K562 (cell line): ENCODE measurements around the gene NIFK. TPM values are rescaled to one million over a fixed set of nuclear protein-coding genes. Genes with fewer than 3 reads are reported as not detected.

Source experiments
- CBFB ChIP-seq: sonication (generic); formaldehyde crosslinking; IDR thresholded peaks from 2 replicates; pipeline ENCODE4 v1.4.0; 2020; ENCODE audit warnings: mild to moderate bottlenecking, missing genetic modification reagents
- DDX20 ChIP-seq: fragments of 450-650 bp; IDR thresholded peaks from 2 replicates; pipeline ENCODE4 v1.6.1; 2016; ENCODE audit warnings: missing genetic modification characterization, low read depth, mild to moderate bottlenecking, missing compliant biosample characterization, moderate library complexity
- ETV5 ChIP-seq: sonication (generic); formaldehyde crosslinking; IDR thresholded peaks from 2 replicates; pipeline ENCODE4 v1.4.0; 2020; ENCODE audit warnings: low read depth, mild to moderate bottlenecking, missing genetic modification reagents
- FOS ChIP-seq: IDR thresholded peaks from 3 replicates; pipeline ENCODE4 v1.6.1; 2011; ENCODE audit not compliant: insufficient read length; ENCODE audit errors: extremely low read depth
- HIVEP1 ChIP-seq: fragments of 250-450 bp; sonication (Bioruptor Pico); IDR thresholded peaks from 2 replicates; pipeline ENCODE4 v1.4.0; 2020; ENCODE audit warnings: mild to moderate bottlenecking
- MCM5 ChIP-seq: fragments of 450-650 bp; IDR thresholded peaks from 2 replicates; pipeline ENCODE4 v1.6.1; 2016; ENCODE audit warnings: low read depth
- SP1 ChIP-seq: sonication (generic); formaldehyde crosslinking; IDR thresholded peaks from 2 replicates; pipeline ENCODE4 v1.8.1; 2022; ENCODE audit warnings: mild to moderate bottlenecking, missing genetic modification reagents
- TAF9B ChIP-seq: fragments of 450-650 bp; IDR thresholded peaks from 2 replicates; pipeline ENCODE4 v1.6.1; 2018; ENCODE audit warnings: mild to moderate bottlenecking; ENCODE audit not compliant: partially characterized antibody
- ZFP1 ChIP-seq: fragments of 450-650 bp; formaldehyde crosslinking; IDR thresholded peaks from 2 replicates; pipeline ENCODE4 v1.4.0; 2020; ENCODE audit warnings: mild to moderate bottlenecking, mixed read lengths
- ZKSCAN3 ChIP-seq: fragments of 250-450 bp; sonication (Bioruptor Pico); IDR thresholded peaks from 2 replicates; pipeline ENCODE4 v1.4.0; 2020
- ZNF263 ChIP-seq: sonication (generic); formaldehyde crosslinking; IDR thresholded peaks from 2 replicates; pipeline ENCODE4 v1.8.0; 2022; ENCODE audit warnings: mild to moderate bottlenecking, missing genetic modification reagents, borderline replicate concordance
- ZNF3 ChIP-seq: fragments of 250-450 bp; sonication (Bioruptor Pico); IDR thresholded peaks from 2 replicates; pipeline ENCODE4 v1.5.0; 2021; ENCODE audit warnings: mild to moderate bottlenecking, moderate library complexity
- ZNF583 ChIP-seq: fragments of 250-450 bp; sonication (Bioruptor Pico); IDR thresholded peaks from 2 replicates; pipeline ENCODE4 v1.4.0; 2020
- ZNF644 ChIP-seq: fragments of 200-800 bp; sonication (Bioruptor generic); IDR thresholded peaks from 2 replicates; pipeline ENCODE4 v1.6.1; 2016; ENCODE audit warnings: low read depth, missing genetic modification characterization, missing compliant biosample characterization
- polyA plus RNA-seq, 8 experiments: library from polyadenylated mRNA; depleted of rRNA in 4 of 8; stranded (reverse) in 5 of 8; unstranded in 3 of 8; fragments of >200 nt; fragmentation: Nextera tagmentation in 2 of 8; fragmentation: Illumina TruSeq in 1 of 8; extraction: Ambion mirVana in 2 of 8; extraction: Trizol in 1 of 8; gene quantifications; 2 replicates each; pipeline versions ENCODE4 v1.2.1 to v1.2.3, GENCODE V29; 2011 to 2014; ENCODE audit warnings: inconsistent platforms in 1 of 8, missing spikeins in 1 of 8
- total RNA-seq, 7 experiments: library from RNA; depleted of rRNA in 6 of 7; stranded (reverse); fragments of >200 nt in 6 of 7; fragmentation: Illumina TruSeq in 2 of 7; extraction: Trizol in 2 of 7; gene quantifications; 2 replicates each; pipeline versions ENCODE4 v1.2.1 to v1.2.3, GENCODE V29; 2011 to 2021; ENCODE audit warnings: low replicate concordance in 1 of 7
- TF ChIP-seq, protein P1 (sequence below): sonication (generic); formaldehyde crosslinking; IDR thresholded peaks from 2 replicates; pipeline ENCODE4 v1.8.0; 2022; ENCODE audit warnings: missing genetic modification reagents, mild to moderate bottlenecking, borderline replicate concordance
- TF ChIP-seq, protein P2 (sequence below): fragments of 450-650 bp; IDR thresholded peaks from 2 replicates; pipeline ENCODE4 v1.7.1; 2018; ENCODE audit warnings: mild to moderate bottlenecking, low read depth; ENCODE audit not compliant: partially characterized antibody
- TF ChIP-seq, protein P3 (sequence below): sonication (generic); formaldehyde crosslinking; IDR thresholded peaks from 2 replicates; pipeline ENCODE4 v1.9.0; 2022; ENCODE audit warnings: mild to moderate bottlenecking, missing genetic modification reagents
- TF ChIP-seq, protein P4 (sequence below): fragments of 450-650 bp; IDR thresholded peaks from 2 replicates; pipeline ENCODE4 v1.6.1; 2017; ENCODE audit warnings: antibody characterized with exemption
- TF ChIP-seq, protein P5 (sequence below): fragments of 250-450 bp; sonication (Bioruptor Pico); IDR thresholded peaks from 2 replicates; pipeline ENCODE4 v1.4.0; 2020

NIFK gene
- total and polyA plus RNA-seq, 9 of the 15 experiments (the other 6 are each of a cell fraction or from before 2014, with no cell fraction given): 60.2 to 426 (median 183) TPM

DNA sequence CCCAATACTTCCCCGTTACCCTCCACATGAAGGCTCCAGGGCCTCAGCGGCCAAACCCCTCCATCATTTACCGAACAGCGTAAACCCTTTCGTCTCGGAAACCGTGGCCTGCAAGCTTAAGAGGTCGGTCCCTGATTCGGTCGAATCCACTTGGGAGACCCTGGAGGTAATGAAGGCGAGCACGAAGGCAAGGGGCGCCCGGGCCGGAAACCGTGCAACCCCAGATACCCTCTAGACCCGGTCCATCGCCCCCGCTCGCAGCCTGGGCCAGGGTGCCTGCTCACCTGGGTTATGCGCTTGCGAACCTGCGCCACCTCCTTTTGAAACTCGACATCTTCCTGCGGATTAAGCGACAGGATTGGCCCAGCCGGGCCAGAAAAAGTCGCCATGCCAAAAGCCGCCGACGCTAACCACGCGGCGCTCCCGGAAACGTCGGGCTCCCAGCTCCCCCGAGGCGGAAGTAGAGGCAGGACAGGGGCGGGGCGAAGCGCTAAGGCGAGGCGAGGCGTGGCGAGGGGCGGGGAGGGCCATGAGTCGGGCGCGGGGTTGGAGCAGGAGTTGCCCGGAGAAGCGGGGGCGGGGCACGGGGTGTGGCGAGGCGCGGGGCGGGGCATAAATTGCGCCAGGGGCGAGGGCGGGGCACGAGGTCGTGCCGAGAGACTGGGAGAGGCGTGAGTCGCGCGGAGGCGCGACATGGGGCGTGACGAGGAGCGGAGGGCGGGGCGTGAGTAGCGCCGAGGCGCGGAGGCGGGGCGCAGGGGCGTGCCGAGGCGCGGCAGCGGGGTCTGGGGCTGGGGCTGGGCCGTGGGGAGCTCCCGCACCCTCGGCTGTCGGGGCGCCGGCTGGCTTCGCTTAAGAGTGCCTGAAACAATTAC, at the start of gene NIFK (continued):
- TF ChIP-seq, protein P1, sequence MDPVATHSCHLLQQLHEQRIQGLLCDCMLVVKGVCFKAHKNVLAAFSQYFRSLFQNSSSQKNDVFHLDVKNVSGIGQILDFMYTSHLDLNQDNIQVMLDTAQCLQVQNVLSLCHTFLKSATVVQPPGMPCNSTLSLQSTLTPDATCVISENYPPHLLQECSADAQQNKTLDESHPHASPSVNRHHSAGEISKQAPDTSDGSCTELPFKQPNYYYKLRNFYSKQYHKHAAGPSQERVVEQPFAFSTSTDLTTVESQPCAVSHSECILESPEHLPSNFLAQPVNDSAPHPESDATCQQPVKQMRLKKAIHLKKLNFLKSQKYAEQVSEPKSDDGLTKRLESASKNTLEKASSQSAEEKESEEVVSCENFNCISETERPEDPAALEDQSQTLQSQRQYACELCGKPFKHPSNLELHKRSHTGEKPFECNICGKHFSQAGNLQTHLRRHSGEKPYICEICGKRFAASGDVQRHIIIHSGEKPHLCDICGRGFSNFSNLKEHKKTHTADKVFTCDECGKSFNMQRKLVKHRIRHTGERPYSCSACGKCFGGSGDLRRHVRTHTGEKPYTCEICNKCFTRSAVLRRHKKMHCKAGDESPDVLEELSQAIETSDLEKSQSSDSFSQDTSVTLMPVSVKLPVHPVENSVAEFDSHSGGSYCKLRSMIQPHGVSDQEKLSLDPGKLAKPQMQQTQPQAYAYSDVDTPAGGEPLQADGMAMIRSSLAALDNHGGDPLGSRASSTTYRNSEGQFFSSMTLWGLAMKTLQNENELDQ: no peak
- no peak for TF ChIP-seq MCM5
- TF ChIP-seq, protein P2, sequence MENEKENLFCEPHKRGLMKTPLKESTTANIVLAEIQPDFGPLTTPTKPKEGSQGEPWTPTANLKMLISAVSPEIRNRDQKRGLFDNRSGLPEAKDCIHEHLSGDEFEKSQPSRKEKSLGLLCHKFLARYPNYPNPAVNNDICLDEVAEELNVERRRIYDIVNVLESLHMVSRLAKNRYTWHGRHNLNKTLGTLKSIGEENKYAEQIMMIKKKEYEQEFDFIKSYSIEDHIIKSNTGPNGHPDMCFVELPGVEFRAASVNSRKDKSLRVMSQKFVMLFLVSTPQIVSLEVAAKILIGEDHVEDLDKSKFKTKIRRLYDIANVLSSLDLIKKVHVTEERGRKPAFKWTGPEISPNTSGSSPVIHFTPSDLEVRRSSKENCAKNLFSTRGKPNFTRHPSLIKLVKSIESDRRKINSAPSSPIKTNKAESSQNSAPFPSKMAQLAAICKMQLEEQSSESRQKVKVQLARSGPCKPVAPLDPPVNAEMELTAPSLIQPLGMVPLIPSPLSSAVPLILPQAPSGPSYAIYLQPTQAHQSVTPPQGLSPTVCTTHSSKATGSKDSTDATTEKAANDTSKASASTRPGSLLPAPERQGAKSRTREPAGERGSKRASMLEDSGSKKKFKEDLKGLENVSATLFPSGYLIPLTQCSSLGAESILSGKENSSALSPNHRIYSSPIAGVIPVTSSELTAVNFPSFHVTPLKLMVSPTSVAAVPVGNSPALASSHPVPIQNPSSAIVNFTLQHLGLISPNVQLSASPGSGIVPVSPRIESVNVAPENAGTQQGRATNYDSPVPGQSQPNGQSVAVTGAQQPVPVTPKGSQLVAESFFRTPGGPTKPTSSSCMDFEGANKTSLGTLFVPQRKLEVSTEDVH: peak; percentile 81
- peak; percentile 86 for TF ChIP-seq SP1 (CRISPR knock-in tag)
- TF ChIP-seq DDX20 (tag): no peak
- TF ChIP-seq FOS: no peak
- peak; percentile 72 for TF ChIP-seq ETV5 (CRISPR knock-in tag)
- TF ChIP-seq, protein P3, sequence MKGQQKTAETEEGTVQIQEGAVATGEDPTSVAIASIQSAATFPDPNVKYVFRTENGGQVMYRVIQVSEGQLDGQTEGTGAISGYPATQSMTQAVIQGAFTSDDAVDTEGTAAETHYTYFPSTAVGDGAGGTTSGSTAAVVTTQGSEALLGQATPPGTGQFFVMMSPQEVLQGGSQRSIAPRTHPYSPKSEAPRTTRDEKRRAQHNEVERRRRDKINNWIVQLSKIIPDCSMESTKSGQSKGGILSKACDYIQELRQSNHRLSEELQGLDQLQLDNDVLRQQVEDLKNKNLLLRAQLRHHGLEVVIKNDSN (CRISPR knock-in tag): peak; percentile 51
- TF ChIP-seq ZNF644 (tag): no peak
- TF ChIP-seq CBFB (CRISPR knock-in tag): no peak
- peak; percentile 36 for TF ChIP-seq TAF9B
- TF ChIP-seq ZNF583 (CRISPR knock-in tag): peak; percentile 32; the same call in 1 of the 2 replicates
- no peak for TF ChIP-seq HIVEP1 (CRISPR knock-in tag)
- TF ChIP-seq, protein P4, sequence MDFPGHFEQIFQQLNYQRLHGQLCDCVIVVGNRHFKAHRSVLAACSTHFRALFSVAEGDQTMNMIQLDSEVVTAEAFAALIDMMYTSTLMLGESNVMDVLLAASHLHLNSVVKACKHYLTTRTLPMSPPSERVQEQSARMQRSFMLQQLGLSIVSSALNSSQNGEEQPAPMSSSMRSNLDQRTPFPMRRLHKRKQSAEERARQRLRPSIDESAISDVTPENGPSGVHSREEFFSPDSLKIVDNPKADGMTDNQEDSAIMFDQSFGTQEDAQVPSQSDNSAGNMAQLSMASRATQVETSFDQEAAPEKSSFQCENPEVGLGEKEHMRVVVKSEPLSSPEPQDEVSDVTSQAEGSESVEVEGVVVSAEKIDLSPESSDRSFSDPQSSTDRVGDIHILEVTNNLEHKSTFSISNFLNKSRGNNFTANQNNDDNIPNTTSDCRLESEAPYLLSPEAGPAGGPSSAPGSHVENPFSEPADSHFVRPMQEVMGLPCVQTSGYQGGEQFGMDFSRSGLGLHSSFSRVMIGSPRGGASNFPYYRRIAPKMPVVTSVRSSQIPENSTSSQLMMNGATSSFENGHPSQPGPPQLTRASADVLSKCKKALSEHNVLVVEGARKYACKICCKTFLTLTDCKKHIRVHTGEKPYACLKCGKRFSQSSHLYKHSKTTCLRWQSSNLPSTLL: no peak
- TF ChIP-seq ZNF3 (CRISPR knock-in tag): no peak
- TF ChIP-seq ZKSCAN3: no peak
- TF ChIP-seq, protein P5, sequence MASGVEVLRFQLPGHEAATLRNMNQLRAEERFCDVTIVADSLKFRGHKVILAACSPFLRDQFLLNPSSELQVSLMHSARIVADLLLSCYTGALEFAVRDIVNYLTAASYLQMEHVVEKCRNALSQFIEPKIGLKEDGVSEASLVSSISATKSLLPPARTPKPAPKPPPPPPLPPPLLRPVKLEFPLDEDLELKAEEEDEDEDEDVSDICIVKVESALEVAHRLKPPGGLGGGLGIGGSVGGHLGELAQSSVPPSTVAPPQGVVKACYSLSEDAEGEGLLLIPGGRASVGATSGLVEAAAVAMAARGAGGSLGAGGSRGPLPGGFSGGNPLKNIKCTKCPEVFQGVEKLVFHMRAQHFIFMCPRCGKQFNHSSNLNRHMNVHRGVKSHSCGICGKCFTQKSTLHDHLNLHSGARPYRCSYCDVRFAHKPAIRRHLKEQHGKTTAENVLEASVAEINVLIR (CRISPR knock-in tag): no peak
- peak; percentile 36; the same call in 1 of the 2 replicates for TF ChIP-seq ZNF263 (CRISPR knock-in tag)
- TF ChIP-seq ZFP1 (CRISPR knock-in tag): peak; percentile 24; the same call in 1 of the 2 replicates
